ENCODE measurements around the gene ATP5MC2. TPM values are rescaled to one million over a fixed set of nuclear protein-coding genes. Genes with fewer than 3 reads are reported as not detected.

Gene ATP5MC2
- total and polyA plus RNA-seq, 9 of the 15 experiments (the other 6 are each of a cell fraction or from before 2014, with no cell fraction given): 314 to 1,208 (median 468) TPM

DNA sequence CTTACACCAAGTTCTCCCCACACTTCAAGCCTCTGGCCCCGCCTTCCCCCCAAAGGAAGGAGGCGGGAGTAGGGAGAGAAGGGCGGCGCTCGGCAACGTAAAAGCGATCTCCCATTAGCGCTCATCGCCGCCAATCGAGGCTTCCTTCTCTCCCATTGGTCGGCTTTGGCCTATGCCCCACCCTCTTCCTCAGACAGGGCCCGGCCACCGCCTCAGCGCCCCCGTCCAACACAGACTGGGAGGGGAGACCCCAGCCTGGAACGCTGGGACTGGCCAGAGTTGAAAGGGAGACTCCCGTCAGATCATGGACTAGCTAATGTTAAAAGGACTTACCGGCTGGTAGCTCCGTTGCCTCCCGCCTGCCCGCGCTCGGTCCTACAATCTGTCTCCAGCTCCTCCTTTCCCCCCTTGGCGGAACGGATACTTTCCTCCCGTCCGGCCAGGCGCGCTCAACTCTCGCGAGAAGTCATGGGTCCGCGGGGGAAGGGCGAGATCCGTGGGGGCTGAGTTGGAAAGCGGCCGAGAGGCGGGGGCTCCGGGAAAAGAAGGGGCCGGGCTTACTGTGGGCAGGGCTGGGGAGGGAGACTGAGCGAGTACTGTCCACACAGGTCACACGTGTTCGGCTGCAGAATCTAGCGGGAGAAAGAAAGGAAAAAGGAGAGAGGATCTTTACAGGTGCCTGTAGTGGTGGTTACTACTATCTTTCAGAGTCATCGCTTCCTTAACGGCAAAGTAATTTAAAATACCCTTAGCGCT lies 49.8 kb downstream of the ATP5MC2 start, which contains the start of gene ATF7 (continued):
- TF ChIP-seq NCOA6 (IDR thresholded peaks at IDR 0.05): no peak
- TF ChIP-seq, protein P1, sequence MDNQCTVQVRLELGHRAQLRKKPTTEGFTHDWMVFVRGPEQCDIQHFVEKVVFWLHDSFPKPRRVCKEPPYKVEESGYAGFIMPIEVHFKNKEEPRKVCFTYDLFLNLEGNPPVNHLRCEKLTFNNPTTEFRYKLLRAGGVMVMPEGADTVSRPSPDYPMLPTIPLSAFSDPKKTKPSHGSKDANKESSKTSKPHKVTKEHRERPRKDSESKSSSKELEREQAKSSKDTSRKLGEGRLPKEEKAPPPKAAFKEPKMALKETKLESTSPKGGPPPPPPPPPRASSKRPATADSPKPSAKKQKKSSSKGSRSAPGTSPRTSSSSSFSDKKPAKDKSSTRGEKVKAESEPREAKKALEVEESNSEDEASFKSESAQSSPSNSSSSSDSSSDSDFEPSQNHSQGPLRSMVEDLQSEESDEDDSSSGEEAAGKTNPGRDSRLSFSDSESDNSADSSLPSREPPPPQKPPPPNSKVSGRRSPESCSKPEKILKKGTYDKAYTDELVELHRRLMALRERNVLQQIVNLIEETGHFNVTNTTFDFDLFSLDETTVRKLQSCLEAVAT (IDR thresholded peaks at IDR 0.05): peak in 1 of 2 experiments; percentile 28; a peak in 1 of 4 replicates
- TF ChIP-seq ZNF384 (IDR thresholded peaks at IDR 0.05; ENCODE audit: low read depth, low read length): no peak
- peak; percentile 55 for TF ChIP-seq TAF9B (IDR thresholded peaks at IDR 0.05; ENCODE audit: partially characterized antibody)
- TF ChIP-seq, protein P2, sequence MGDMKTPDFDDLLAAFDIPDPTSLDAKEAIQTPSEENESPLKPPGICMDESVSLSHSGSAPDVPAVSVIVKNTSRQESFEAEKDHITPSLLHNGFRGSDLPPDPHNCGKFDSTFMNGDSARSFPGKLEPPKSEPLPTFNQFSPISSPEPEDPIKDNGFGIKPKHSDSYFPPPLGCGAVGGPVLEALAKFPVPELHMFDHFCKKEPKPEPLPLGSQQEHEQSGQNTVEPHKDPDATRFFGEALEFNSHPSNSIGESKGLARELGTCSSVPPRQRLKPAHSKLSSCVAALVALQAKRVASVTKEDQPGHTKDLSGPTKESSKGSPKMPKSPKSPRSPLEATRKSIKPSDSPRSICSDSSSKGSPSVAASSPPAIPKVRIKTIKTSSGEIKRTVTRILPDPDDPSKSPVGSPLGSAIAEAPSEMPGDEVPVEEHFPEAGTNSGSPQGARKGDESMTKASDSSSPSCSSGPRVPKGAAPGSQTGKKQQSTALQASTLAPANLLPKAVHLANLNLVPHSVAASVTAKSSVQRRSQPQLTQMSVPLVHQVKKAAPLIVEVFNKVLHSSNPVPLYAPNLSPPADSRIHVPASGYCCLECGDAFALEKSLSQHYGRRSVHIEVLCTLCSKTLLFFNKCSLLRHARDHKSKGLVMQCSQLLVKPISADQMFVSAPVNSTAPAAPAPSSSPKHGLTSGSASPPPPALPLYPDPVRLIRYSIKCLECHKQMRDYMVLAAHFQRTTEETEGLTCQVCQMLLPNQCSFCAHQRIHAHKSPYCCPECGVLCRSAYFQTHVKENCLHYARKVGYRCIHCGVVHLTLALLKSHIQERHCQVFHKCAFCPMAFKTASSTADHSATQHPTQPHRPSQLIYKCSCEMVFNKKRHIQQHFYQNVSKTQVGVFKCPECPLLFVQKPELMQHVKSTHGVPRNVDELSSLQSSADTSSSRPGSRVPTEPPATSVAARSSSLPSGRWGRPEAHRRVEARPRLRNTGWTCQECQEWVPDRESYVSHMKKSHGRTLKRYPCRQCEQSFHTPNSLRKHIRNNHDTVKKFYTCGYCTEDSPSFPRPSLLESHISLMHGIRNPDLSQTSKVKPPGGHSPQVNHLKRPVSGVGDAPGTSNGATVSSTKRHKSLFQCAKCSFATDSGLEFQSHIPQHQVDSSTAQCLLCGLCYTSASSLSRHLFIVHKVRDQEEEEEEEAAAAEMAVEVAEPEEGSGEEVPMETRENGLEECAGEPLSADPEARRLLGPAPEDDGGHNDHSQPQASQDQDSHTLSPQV (IDR thresholded peaks at IDR 0.05): peak; percentile 64; the same call in 1 of the 2 replicates
- TF ChIP-seq, protein P3, sequence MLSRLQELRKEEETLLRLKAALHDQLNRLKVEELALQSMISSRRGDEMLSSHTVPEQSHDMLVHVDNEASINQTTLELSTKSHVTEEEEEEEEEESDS (CRISPR knock-in tag; IDR thresholded peaks at IDR 0.05): no peak
- peak; percentile 61 for TF ChIP-seq HNRNPLL (IDR thresholded peaks at IDR 0.05; ENCODE audit: low read depth, low read length, poor library complexity, severe bottlenecking)
- peak; percentile 78 for TF ChIP-seq TARDBP (IDR thresholded peaks at IDR 0.05)
- TF ChIP-seq KHSRP (IDR thresholded peaks at IDR 0.05): 0 out of 2 replicates have a peak, but pooled peaks have one; percentile 15
- TF ChIP-seq GABPA (tag; conservative IDR thresholded peaks at IDR 0.05; ENCODE audit: low read depth): peak; percentile 67
- peak; percentile 28 to 86; a peak in 1 of 4 replicates for TF ChIP-seq TEAD1 (CRISPR knock-in tag; IDR thresholded peaks at IDR 0.05)
- peak; percentile 88 for TF ChIP-seq SP2 (IDR thresholded peaks at IDR 0.05; ENCODE audit: extremely low read depth, low read depth, low read length, poor library complexity, severe bottlenecking)
- peak; percentile 68 for TF ChIP-seq NBN (IDR thresholded peaks at IDR 0.05; ENCODE audit: low read depth)
- no peak for TF ChIP-seq BACH1 (tag; IDR thresholded peaks at IDR 0.05)
- TF ChIP-seq NFYB (IDR thresholded peaks at IDR 0.05; ENCODE audit: extremely low read depth, insufficient read length): peak; percentile 80
- TF ChIP-seq POLR2A (conservative IDR thresholded peaks at IDR 0.05): peak; percentile 89
- peak; percentile 12; the same call in 1 of the 2 replicates for TF ChIP-seq C11orf30 (IDR thresholded peaks at IDR 0.05; ENCODE audit: low read depth)
- TF ChIP-seq RFX1 (IDR thresholded peaks at IDR 0.05): peak; percentile 79
- TF ChIP-seq, protein P4, sequence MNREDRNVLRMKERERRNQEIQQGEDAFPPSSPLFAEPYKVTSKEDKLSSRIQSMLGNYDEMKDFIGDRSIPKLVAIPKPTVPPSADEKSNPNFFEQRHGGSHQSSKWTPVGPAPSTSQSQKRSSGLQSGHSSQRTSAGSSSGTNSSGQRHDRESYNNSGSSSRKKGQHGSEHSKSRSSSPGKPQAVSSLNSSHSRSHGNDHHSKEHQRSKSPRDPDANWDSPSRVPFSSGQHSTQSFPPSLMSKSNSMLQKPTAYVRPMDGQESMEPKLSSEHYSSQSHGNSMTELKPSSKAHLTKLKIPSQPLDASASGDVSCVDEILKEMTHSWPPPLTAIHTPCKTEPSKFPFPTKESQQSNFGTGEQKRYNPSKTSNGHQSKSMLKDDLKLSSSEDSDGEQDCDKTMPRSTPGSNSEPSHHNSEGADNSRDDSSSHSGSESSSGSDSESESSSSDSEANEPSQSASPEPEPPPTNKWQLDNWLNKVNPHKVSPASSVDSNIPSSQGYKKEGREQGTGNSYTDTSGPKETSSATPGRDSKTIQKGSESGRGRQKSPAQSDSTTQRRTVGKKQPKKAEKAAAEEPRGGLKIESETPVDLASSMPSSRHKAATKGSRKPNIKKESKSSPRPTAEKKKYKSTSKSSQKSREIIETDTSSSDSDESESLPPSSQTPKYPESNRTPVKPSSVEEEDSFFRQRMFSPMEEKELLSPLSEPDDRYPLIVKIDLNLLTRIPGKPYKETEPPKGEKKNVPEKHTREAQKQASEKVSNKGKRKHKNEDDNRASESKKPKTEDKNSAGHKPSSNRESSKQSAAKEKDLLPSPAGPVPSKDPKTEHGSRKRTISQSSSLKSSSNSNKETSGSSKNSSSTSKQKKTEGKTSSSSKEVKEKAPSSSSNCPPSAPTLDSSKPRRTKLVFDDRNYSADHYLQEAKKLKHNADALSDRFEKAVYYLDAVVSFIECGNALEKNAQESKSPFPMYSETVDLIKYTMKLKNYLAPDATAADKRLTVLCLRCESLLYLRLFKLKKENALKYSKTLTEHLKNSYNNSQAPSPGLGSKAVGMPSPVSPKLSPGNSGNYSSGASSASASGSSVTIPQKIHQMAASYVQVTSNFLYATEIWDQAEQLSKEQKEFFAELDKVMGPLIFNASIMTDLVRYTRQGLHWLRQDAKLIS (CRISPR knock-in tag; IDR thresholded peaks at IDR 0.05): peak; percentile 59; the same call in 1 of the 2 replicates
- TF ChIP-seq ZBED1 (IDR thresholded peaks at IDR 0.05): no peak; the same call in 1 of the 2 replicates

Data from K562 (cell line).